Stimulated activated CD8-positive, alpha-beta memory T cell treated with anti-CD3 and anti-CD28 coated beads, Interleukin-4, amount 100 ng/mL, for 4 hours (primary cell): ENCODE data around the gene FCAMR.

ENCODE experiments used
- DNase-seq, 2 donors: peaks; one replicate each; pipeline ENCODE4 v3.0.0-alpha.2; 2020; ENCODE audit warnings: low read depth in 2 of 2, low spot score in 1 of 2

Gene FCAMR

GRCh38 chr1:206960676-206961386 lies 9.4 kb downstream of the FCAMR start:
- no peak for DNase-seq

GRCh38 chr1:206958144-206958543 lies 12.1 kb downstream of the FCAMR start:
- DNase-seq, result no peak

- no peak for DNase-seq
These were observed 12.6 kb downstream of the FCAMR start for GRCh38 chr1:206957639-206958038.

GRCh38 chr1:206955476-206956451 lies 14.5 kb downstream of the FCAMR start:
- no peak for DNase-seq

- DNase-seq, result no peak
These were observed 15.6 kb downstream of the FCAMR start for GRCh38 chr1:206954459-206955342.

- DNase-seq, result no peak
These were observed 16.6 kb downstream of the FCAMR start for GRCh38 chr1:206953626-206954025.

GRCh38 chr1:206953126-206953525 lies 17.1 kb downstream of the FCAMR start:
- DNase-seq, result no peak

- no peak for DNase-seq
These were observed 18.1 kb downstream of the FCAMR start for GRCh38 chr1:206952171-206952570.

GRCh38 chr1:206951318-206952100 lies 18.8 kb downstream of the FCAMR start:
- DNase-seq, result no peak

GRCh38 chr1:206949641-206950040 lies 20.6 kb downstream of the FCAMR start:
- no peak for DNase-seq

GRCh38 chr1:206949208-206949607 lies 21.1 kb downstream of the FCAMR start:
- DNase-seq, result no peak

- DNase-seq, result no peak
These were observed 23.0 kb downstream of the FCAMR start for GRCh38 chr1:206947255-206947654.

- DNase-seq, result no peak
These were observed 24.0 kb downstream of the FCAMR start, which contains the start of gene PIGR for GRCh38 chr1:206946261-206946660. PIGR (minus strand) TSS chr1:206946466; CDS start chr1:206940531, 5,935 bp downstream.

GRCh38 chr1:206945779-206946178 lies 24.5 kb downstream of the FCAMR start:
- no peak for DNase-seq

- DNase-seq, result no peak
These were observed 25.6 kb downstream of the FCAMR start for GRCh38 chr1:206944703-206945102.

- no peak for DNase-seq
These were observed 28.4 kb downstream of the FCAMR start for GRCh38 chr1:206941766-206942418.

- no peak for DNase-seq
These were observed 29.7 kb downstream of the FCAMR start for GRCh38 chr1:206940588-206940936.

- no peak for DNase-seq
These were observed 30.2 kb downstream of the FCAMR start for GRCh38 chr1:206939841-206940587.

- no peak for DNase-seq
These were observed 31.1 kb downstream of the FCAMR start for GRCh38 chr1:206939131-206939530.
